ENCODE results near the gene SHROOM3.

SHROOM3 gene

DNA sequence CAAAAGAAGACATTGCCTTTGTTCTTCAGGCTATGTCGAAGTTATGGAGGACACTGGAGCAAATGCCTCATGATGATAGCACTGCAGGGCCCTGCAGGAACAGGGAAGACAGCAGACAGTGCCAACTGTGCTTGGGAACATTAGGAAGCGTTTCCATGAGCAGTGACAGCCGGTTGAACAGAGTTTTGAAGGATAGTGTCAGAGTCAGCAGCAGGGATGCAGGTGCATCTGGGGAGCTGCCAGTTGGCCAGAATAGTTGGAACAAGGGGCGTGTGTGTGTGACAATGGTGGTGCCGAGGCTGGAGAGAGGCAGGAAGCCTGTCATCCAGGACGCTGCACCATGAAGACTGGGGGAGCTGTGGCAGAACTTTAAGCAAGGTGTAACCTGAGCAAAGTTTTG is 88.6 kb downstream of the SHROOM3 start:
- no peak overlapping the region for H3K4me3 ChIP-seq (ENCODE audit: low read depth, low read length)
- no peak for TF ChIP-seq MYC (IDR thresholded peaks at IDR 0.05; ENCODE audit: low read depth, low read length)
- TF ChIP-seq, protein P1, sequence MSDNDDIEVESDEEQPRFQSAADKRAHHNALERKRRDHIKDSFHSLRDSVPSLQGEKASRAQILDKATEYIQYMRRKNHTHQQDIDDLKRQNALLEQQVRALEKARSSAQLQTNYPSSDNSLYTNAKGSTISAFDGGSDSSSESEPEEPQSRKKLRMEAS (IDR thresholded peaks at IDR 0.05; ENCODE audit: low read depth, low read length): no peak
- TF ChIP-seq, protein P2, sequence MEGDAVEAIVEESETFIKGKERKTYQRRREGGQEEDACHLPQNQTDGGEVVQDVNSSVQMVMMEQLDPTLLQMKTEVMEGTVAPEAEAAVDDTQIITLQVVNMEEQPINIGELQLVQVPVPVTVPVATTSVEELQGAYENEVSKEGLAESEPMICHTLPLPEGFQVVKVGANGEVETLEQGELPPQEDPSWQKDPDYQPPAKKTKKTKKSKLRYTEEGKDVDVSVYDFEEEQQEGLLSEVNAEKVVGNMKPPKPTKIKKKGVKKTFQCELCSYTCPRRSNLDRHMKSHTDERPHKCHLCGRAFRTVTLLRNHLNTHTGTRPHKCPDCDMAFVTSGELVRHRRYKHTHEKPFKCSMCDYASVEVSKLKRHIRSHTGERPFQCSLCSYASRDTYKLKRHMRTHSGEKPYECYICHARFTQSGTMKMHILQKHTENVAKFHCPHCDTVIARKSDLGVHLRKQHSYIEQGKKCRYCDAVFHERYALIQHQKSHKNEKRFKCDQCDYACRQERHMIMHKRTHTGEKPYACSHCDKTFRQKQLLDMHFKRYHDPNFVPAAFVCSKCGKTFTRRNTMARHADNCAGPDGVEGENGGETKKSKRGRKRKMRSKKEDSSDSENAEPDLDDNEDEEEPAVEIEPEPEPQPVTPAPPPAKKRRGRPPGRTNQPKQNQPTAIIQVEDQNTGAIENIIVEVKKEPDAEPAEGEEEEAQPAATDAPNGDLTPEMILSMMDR (IDR thresholded peaks at IDR 0.05; ENCODE audit: low read depth, low read length): no peak
- no peak for TF ChIP-seq POLR2A (IDR thresholded peaks at IDR 0.05; ENCODE audit: extremely low read depth, insufficient read length)
- no peak for DNase-seq (ENCODE audit: low read depth)

DNA sequence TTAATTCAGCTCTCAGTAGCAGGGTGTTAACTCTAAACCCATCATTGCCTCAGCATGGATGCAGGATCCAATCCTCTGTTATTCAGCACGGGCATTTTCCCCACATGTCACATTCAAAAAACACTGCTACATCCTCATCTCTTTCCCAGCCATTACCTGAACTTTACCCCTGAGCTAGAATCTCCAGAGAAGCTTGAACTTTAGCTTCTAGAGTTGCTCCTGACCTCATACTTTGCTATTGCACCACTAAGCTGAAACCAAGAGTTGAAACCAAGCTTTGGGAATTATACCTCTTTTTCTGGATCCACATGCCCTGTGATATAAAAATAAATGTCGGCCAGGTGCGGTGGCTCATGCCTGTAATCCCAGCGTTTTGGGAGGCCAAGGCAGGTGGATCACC is 90.7 kb downstream of the SHROOM3 start:
- DNase-seq (ENCODE audit: low read depth): no peak
- no peak overlapping the region for H3K4me3 ChIP-seq (ENCODE audit: low read depth, low read length)
- TF ChIP-seq MYC (IDR thresholded peaks at IDR 0.05; ENCODE audit: low read depth, low read length) (no peak), POLR2A (IDR thresholded peaks at IDR 0.05; ENCODE audit: extremely low read depth, insufficient read length) (no peak)
- TF ChIP-seq, protein P1 (IDR thresholded peaks at IDR 0.05; ENCODE audit: low read depth, low read length): no peak
- TF ChIP-seq, protein P2 (IDR thresholded peaks at IDR 0.05; ENCODE audit: low read depth, low read length): no peak

DNA sequence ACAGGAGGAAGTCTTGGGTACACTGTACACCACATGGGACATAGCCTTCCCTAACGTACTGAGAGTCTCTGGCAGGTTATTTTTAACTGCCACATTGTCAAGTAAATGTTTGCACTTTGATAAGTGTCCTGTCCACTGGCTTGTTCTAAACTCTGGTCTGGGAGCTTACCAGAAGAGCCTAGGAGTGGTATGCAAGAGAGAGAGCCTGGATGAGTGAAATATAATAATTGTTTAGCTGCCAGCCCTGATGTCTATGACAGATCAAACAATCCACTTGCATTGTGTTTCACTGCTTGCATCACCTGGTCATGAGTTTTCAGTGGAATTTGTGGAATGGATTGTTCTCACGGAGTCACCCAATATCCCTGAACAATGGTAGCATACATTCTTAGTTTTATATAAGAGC is 91.6 kb downstream of the SHROOM3 start:
- TF ChIP-seq, protein P1 (IDR thresholded peaks at IDR 0.05; ENCODE audit: low read depth, low read length): no peak
- TF ChIP-seq, protein P2 (IDR thresholded peaks at IDR 0.05; ENCODE audit: low read depth, low read length): no peak
- TF ChIP-seq MYC (IDR thresholded peaks at IDR 0.05; ENCODE audit: low read depth, low read length): no peak
- TF ChIP-seq POLR2A (IDR thresholded peaks at IDR 0.05; ENCODE audit: extremely low read depth, insufficient read length): no peak
- no peak overlapping the region for H3K4me3 ChIP-seq (ENCODE audit: low read depth, low read length)
- no peak for DNase-seq (ENCODE audit: low read depth)

DNA sequence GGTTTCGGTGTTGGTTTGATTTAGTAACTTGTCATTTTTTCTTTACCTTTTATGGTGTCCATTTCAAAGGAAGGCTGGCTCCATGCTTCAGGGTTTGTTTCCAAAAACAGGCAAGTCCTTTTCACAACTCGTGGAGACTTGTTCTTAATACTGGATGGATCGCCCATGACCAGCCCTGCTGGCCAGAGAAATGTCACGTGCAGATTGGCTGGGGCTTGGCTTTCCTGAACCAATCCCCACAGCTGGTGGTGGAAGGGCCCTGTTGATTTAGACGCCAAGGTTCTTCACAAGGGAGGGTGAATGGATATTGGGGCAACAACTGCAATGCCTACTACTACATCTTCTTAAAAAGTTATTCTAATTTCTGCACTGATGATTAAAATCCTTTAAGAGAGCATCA is 92.6 kb downstream of the SHROOM3 start:
- TF ChIP-seq MYC (IDR thresholded peaks at IDR 0.05; ENCODE audit: low read depth, low read length): no peak
- no peak for TF ChIP-seq POLR2A (IDR thresholded peaks at IDR 0.05; ENCODE audit: extremely low read depth, insufficient read length)
- TF ChIP-seq, protein P2 (IDR thresholded peaks at IDR 0.05; ENCODE audit: low read depth, low read length): no peak
- TF ChIP-seq, protein P1 (IDR thresholded peaks at IDR 0.05; ENCODE audit: low read depth, low read length): no peak
- DNase-seq (ENCODE audit: low read depth): no peak
- H3K4me3 ChIP-seq (ENCODE audit: low read depth, low read length): no peak overlapping the region

DNA sequence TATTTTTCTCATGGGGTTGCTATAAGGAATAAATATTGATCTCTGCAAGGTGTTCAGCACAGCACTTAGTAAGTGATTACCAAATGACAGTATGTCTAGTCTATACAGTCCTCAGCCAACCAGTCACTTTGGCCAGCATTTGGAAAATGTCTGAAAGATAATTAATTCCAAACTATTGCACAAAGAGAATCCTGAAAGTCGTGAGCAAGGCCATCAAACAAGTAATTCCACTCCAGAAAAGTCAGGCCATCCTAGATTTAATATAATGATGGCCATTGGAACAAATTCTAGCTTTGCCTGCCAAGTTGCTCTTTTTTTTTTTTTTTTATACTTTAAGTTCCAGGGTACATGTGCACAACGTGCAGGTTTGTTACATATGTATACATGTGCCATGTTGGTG is 96.6 kb downstream of the SHROOM3 start:
- no peak for DNase-seq (ENCODE audit: low read depth)
- H3K4me3 ChIP-seq (ENCODE audit: low read depth, low read length): no peak overlapping the region

DNA sequence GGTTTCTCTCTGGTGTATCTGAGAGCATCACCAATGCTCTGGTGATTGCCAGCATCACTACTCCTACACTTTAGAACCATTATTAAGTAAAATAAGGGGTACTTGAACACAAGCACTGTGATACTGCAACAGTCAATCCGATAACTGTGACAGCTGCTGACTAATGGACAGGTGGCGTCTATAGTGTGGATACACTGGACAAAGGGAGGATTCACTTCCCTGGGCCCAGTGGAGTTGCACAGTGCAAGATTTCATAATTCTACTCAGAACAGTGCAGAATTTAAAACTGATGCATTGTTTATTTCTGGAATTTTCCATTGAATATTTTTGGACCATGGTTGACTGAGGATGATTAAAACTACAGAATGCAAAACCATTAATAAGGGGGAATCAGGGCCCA is 97.8 kb downstream of the SHROOM3 start:
- TF ChIP-seq, protein P1 (IDR thresholded peaks at IDR 0.05; ENCODE audit: low read depth, low read length): no peak
- TF ChIP-seq MYC (IDR thresholded peaks at IDR 0.05; ENCODE audit: low read depth, low read length): no peak
- TF ChIP-seq, protein P2 (IDR thresholded peaks at IDR 0.05; ENCODE audit: low read depth, low read length): no peak
- no peak for TF ChIP-seq POLR2A (IDR thresholded peaks at IDR 0.05; ENCODE audit: extremely low read depth, insufficient read length)
- H3K4me3 ChIP-seq (ENCODE audit: low read depth, low read length): no peak overlapping the region
- no peak for DNase-seq (ENCODE audit: low read depth)

More for the DNA sequence above, 96.6 kb downstream of the SHROOM3 start:
- TF ChIP-seq POLR2A (IDR thresholded peaks at IDR 0.05; ENCODE audit: extremely low read depth, insufficient read length): no peak

Measured in NB4 (cell line).